ENCODE data around the gene IQCH. TPM values are rescaled to one million over a fixed set of nuclear protein-coding genes. Genes with fewer than 3 reads are reported as not detected.

The IQCH gene
- polyA plus RNA-seq, 1 of the 3 experiments (the other 2 are of a cell fraction) = 0.81 TPM

- Histone ChIP-seq H3K79me2 (ENCODE audit: insufficient read depth) (no peaks in the 10 kb centered on the region), H3K27me3 (ENCODE audit: insufficient read depth) (no peaks in the 10 kb centered on the region), H2AFZ (ENCODE audit: low read depth) (no peak overlapping the region), H3K4me3 (ENCODE audit: low read depth in 2 of 2, low read length in 1 of 2) (no peak overlapping the region), H3K27ac (ENCODE audit: low read depth in 2 of 2, low read length in 1 of 2) (peak overlapping the region in 1 of 2 experiments; percentile 76; a peak in 2 of 4 replicates), H3K4me2 (no peak overlapping the region), H3F3A (replicated peaks; ENCODE audit: insufficient read depth) (no peaks in the 10 kb centered on the region), H3K9ac (no peak overlapping the region), H4K20me1 (ENCODE audit: insufficient read depth) (no peaks in the 10 kb centered on the region), H3K4me1 (ENCODE audit: control insufficient read depth in 1 of 2, insufficient read depth in 2 of 2, low read depth in 1 of 2, low read length in 1 of 2) (peaks cover 0 to 13% of the 10 kb centered on the region in 2 experiments; a peak in 2 of 4 replicates), H3K36me3 (replicated peaks in 1 of 2; ENCODE audit: control insufficient read depth in 1 of 2, insufficient read depth in 2 of 2, low read length in 1 of 2) (no peaks in the 10 kb centered on the region), H3K9me2 (no peaks in the 10 kb centered on the region), H3K9me3 (no peaks in the 10 kb centered on the region)
- ChIA-PET POLR2A (no interaction called here), CTCF (no interaction called here)
- WGBS (ENCODE audit: low lambda C conversion rate) = 73% methylated on average over 9 of the region's 9 CpGs
- no peak for TF ChIP-seq TCF12 (IDR thresholded peaks at IDR 0.05)
- TF ChIP-seq, protein P1, sequence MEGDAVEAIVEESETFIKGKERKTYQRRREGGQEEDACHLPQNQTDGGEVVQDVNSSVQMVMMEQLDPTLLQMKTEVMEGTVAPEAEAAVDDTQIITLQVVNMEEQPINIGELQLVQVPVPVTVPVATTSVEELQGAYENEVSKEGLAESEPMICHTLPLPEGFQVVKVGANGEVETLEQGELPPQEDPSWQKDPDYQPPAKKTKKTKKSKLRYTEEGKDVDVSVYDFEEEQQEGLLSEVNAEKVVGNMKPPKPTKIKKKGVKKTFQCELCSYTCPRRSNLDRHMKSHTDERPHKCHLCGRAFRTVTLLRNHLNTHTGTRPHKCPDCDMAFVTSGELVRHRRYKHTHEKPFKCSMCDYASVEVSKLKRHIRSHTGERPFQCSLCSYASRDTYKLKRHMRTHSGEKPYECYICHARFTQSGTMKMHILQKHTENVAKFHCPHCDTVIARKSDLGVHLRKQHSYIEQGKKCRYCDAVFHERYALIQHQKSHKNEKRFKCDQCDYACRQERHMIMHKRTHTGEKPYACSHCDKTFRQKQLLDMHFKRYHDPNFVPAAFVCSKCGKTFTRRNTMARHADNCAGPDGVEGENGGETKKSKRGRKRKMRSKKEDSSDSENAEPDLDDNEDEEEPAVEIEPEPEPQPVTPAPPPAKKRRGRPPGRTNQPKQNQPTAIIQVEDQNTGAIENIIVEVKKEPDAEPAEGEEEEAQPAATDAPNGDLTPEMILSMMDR (IDR thresholded peaks at IDR 0.05) = no peak
- TF ChIP-seq RCOR1 (IDR thresholded peaks at IDR 0.05; ENCODE audit: low read length) = peak; percentile 80; the same call in 1 of the 2 replicates
- no peak for TF ChIP-seq USF1 (IDR thresholded peaks at IDR 0.05; ENCODE audit: borderline replicate concordance, low read depth)
- no peak for TF ChIP-seq MEF2A (IDR thresholded peaks at IDR 0.05; ENCODE audit: borderline replicate concordance, low read depth)
- TF ChIP-seq, protein P2, sequence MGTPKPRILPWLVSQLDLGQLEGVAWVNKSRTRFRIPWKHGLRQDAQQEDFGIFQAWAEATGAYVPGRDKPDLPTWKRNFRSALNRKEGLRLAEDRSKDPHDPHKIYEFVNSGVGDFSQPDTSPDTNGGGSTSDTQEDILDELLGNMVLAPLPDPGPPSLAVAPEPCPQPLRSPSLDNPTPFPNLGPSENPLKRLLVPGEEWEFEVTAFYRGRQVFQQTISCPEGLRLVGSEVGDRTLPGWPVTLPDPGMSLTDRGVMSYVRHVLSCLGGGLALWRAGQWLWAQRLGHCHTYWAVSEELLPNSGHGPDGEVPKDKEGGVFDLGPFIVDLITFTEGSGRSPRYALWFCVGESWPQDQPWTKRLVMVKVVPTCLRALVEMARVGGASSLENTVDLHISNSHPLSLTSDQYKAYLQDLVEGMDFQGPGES (IDR thresholded peaks at IDR 0.05; ENCODE audit: low read depth, low read length) = no peak
- no peak for TF ChIP-seq TAF1 (IDR thresholded peaks at IDR 0.05; ENCODE audit: borderline replicate concordance, low read depth, low read length)
- TF ChIP-seq FOXM1 (IDR thresholded peaks at IDR 0.05; ENCODE audit: low read depth) = no peak
- TF ChIP-seq NRF1 (IDR thresholded peaks at IDR 0.05; ENCODE audit: low read depth, low read length) = no peak
- TF ChIP-seq EZH2phosphoT487 (IDR thresholded peaks at IDR 0.05; ENCODE audit: borderline replicate concordance, low read depth) = no peak
- TF ChIP-seq, protein P3, sequence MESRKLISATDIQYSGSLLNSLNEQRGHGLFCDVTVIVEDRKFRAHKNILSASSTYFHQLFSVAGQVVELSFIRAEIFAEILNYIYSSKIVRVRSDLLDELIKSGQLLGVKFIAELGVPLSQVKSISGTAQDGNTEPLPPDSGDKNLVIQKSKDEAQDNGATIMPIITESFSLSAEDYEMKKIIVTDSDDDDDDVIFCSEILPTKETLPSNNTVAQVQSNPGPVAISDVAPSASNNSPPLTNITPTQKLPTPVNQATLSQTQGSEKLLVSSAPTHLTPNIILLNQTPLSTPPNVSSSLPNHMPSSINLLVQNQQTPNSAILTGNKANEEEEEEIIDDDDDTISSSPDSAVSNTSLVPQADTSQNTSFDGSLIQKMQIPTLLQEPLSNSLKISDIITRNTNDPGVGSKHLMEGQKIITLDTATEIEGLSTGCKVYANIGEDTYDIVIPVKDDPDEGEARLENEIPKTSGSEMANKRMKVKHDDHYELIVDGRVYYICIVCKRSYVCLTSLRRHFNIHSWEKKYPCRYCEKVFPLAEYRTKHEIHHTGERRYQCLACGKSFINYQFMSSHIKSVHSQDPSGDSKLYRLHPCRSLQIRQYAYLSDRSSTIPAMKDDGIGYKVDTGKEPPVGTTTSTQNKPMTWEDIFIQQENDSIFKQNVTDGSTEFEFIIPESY (IDR thresholded peaks at IDR 0.05; ENCODE audit: borderline replicate concordance, low read depth) = no peak
- TF ChIP-seq EP300 (IDR thresholded peaks at IDR 0.05; ENCODE audit: borderline replicate concordance in 1 of 2, low read depth in 1 of 2, low read length in 1 of 2) = peak in 1 of 2 experiments; percentile 50; a peak in 1 of 4 replicates
- peak; percentile 52 for TF ChIP-seq FOXJ3 (CRISPR knock-in tag; IDR thresholded peaks at IDR 0.05)
- TF ChIP-seq RAD21 (IDR thresholded peaks at IDR 0.05; ENCODE audit: low read length) = no peak
- TF ChIP-seq CHD2 (IDR thresholded peaks at IDR 0.05; ENCODE audit: low read length, partially characterized antibody) = no peak
- TF ChIP-seq SIN3A (IDR thresholded peaks at IDR 0.05; ENCODE audit: borderline replicate concordance, low read depth, low read length) = no peak
- TF ChIP-seq POLR2AphosphoS5 (IDR thresholded peaks at IDR 0.05; ENCODE audit: low read depth, low read length) = no peak
- no peak for TF ChIP-seq RXRA (IDR thresholded peaks at IDR 0.05; ENCODE audit: borderline replicate concordance, low read depth)
- peak; percentile 96 for TF ChIP-seq GATA2 (CRISPR knock-in tag; IDR thresholded peaks at IDR 0.05)
- no peak for TF ChIP-seq ELF1 (IDR thresholded peaks at IDR 0.05)
- TF ChIP-seq MXI1 (IDR thresholded peaks at IDR 0.05; ENCODE audit: low read depth, low read length) = no peak
- TF ChIP-seq, protein P4, sequence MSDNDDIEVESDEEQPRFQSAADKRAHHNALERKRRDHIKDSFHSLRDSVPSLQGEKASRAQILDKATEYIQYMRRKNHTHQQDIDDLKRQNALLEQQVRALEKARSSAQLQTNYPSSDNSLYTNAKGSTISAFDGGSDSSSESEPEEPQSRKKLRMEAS (IDR thresholded peaks at IDR 0.05; ENCODE audit: low read depth) = no peak
- TF ChIP-seq JUND (IDR thresholded peaks at IDR 0.05) = no peak
- TF ChIP-seq, protein P5, sequence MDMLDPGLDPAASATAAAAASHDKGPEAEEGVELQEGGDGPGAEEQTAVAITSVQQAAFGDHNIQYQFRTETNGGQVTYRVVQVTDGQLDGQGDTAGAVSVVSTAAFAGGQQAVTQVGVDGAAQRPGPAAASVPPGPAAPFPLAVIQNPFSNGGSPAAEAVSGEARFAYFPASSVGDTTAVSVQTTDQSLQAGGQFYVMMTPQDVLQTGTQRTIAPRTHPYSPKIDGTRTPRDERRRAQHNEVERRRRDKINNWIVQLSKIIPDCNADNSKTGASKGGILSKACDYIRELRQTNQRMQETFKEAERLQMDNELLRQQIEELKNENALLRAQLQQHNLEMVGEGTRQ (IDR thresholded peaks at IDR 0.05; ENCODE audit: borderline replicate concordance, low read depth, low read length) = no peak
- TF ChIP-seq NFIC (IDR thresholded peaks at IDR 0.05; ENCODE audit: borderline replicate concordance) = no peak
- no peak for TF ChIP-seq YY1 (IDR thresholded peaks at IDR 0.05; ENCODE audit: low read depth)
- no peak for TF ChIP-seq TEAD4 (IDR thresholded peaks at IDR 0.05; ENCODE audit: borderline replicate concordance, insufficient read depth)
- peak; percentile 32 for DNase-seq
Observed at GRCh38 chr15:67267951-67268941, 13.7 kb downstream of the IQCH start.
